GM21786 (cell line): ENCODE results near the gene IQSEC1.

Experiments
- ATAC-seq: cut with Tn5 transposase; IDR thresholded peaks from one replicate; pipeline ENCODE4 v1.9.1; 2021; ENCODE audit not compliant: unreplicated experiment

The IQSEC1 gene

GRCh38 chr3:12941495-12942023 lies 131.7 kb downstream of the IQSEC1 start:
- no peak for ATAC-seq

- ATAC-seq: no peak
These were observed 132.4 kb downstream of the IQSEC1 start for GRCh38 chr3:12940854-12941253.

- no peak for ATAC-seq
These were observed 134.1 kb downstream of the IQSEC1 start for GRCh38 chr3:12939137-12939536.

- no peak for ATAC-seq
These were observed 134.9 kb downstream of the IQSEC1 start for GRCh38 chr3:12938258-12938711.

- ATAC-seq: no peak
These were observed 137.1 kb downstream of the IQSEC1 start for GRCh38 chr3:12935861-12936830.

- ATAC-seq: no peak
These were observed 138.0 kb downstream of the IQSEC1 start for GRCh38 chr3:12935023-12935860.

GRCh38 chr3:12934431-12934830 lies 138.8 kb downstream of the IQSEC1 start:
- no peak for ATAC-seq

GRCh38 chr3:12933901-12934300 lies 139.3 kb downstream of the IQSEC1 start:
- no peak for ATAC-seq

GRCh38 chr3:12932754-12933153 lies 140.5 kb downstream of the IQSEC1 start:
- no peak for ATAC-seq

GRCh38 chr3:12932347-12932746 lies 140.9 kb downstream of the IQSEC1 start:
- ATAC-seq: no peak

GRCh38 chr3:12931273-12931905 lies 141.8 kb downstream of the IQSEC1 start:
- ATAC-seq: no peak

GRCh38 chr3:12929801-12930200 lies 143.4 kb downstream of the IQSEC1 start:
- no peak for ATAC-seq

GRCh38 chr3:12926660-12927059 lies 146.6 kb downstream of the IQSEC1 start:
- no peak for ATAC-seq

GRCh38 chr3:12925648-12926047 lies 147.6 kb downstream of the IQSEC1 start:
- ATAC-seq: no peak

- no peak for ATAC-seq
These were observed 148.8 kb downstream of the IQSEC1 start for GRCh38 chr3:12924437-12924836.

- ATAC-seq: no peak
These were observed 150.3 kb downstream of the IQSEC1 start for GRCh38 chr3:12922881-12923431.

- ATAC-seq: no peak
These were observed 150.9 kb downstream of the IQSEC1 start for GRCh38 chr3:12922306-12922705.

GRCh38 chr3:12921736-12922135 lies 151.5 kb downstream of the IQSEC1 start:
- ATAC-seq: no peak

GRCh38 chr3:12920967-12921366 lies 152.3 kb downstream of the IQSEC1 start:
- no peak for ATAC-seq

GRCh38 chr3:12919205-12919604 lies 154.0 kb downstream of the IQSEC1 start:
- no peak for ATAC-seq

GRCh38 chr3:12918231-12918630 lies 155.0 kb downstream of the IQSEC1 start:
- no peak for ATAC-seq
